Neutrophil (primary cell): ENCODE results near the gene ACOX2.

Source experiments
- H3K27ac ChIP-seq: fragments of 200-600 bp; sonication (generic); 2 replicates; pipeline ENCODE4 v1.5.1; 2016; ENCODE audit warnings: mild to moderate bottlenecking, moderate library complexity
- H3K27me3 ChIP-seq: fragments of 200-600 bp; sonication (generic); 2 replicates; pipeline ENCODE4 v1.6.0; 2016; ENCODE audit warnings: mild to moderate bottlenecking
- H3K36me3 ChIP-seq: fragments of 200-600 bp; sonication (generic); 2 replicates; pipeline ENCODE4 v1.5.1; 2017
- H3K4me1 ChIP-seq, 2 experiments: fragments of 200-600 bp in 1 of 2; sonication (generic) in 1 of 2; 1 replicate in 1 of 2; 2 replicates in 1 of 2; pipeline versions ENCODE4 v1.5.1 to v1.6.1; 2013 to 2016; ENCODE audit warnings: low read depth in 1 of 2, low read length in 1 of 2, mild to moderate bottlenecking in 1 of 2, moderate library complexity in 1 of 2; ENCODE audit not compliant: control insufficient read depth in 1 of 2, insufficient read depth in 1 of 2
- H3K4me3 ChIP-seq, 2 experiments: fragments of 200-600 bp in 1 of 2; sonication (generic) in 1 of 2; 1 replicate in 1 of 2; 2 replicates in 1 of 2; pipeline ENCODE4 v1.5.1; 2013 to 2016; ENCODE audit warnings: low read depth in 1 of 2, low read length in 1 of 2, mild to moderate bottlenecking in 1 of 2, moderate library complexity in 1 of 2
- H3K9me3 ChIP-seq: fragments of 200-600 bp; sonication (generic); 2 replicates; pipeline ENCODE4 v1.5.1; 2016
- TF ChIP-seq, protein P1 (sequence below): fragments of 200-600 bp; sonication (generic); IDR thresholded peaks from 2 replicates; pipeline ENCODE4 v1.5.1; 2016; ENCODE audit warnings: antibody characterized with exemption

The ACOX2 gene

DNA sequence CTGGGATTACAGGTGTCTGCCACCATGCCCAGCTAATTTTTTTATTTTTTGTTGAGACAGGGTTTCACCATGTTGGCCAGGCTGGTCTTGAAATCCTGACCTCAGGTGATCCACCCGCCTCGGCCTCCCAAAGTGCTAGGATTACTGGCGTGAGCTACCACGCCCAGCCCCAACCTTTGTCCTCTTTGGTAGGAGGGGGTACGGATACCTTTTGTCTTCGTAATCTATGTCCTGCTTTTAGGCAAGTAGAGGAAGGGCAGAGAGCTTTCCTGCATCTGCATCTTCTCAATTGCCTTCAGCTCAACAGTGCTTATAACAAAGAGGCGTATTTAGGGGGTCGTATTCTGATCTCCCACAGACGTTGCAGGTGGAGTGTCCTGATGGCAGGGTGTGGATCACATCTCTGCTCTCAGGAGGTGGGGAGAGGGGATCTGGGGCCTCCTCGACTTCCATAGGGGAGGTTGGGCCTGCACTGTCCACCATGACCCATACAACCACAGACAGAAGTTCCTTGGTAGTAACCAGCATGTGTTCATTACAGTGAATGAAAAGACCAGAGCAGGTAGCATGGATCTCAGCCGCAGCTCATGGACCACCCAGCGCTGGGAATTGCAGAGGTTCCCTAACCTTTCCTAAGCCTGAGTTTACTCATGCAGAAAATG, 66.5 kb downstream of the ACOX2 start:
- Histone ChIP-seq H3K36me3 (no peaks in the 10 kb centered on the region), H3K4me1 (peaks cover 0 to 4% of the 10 kb centered on the region in 2 experiments), H3K9me3 (no peaks in the 10 kb centered on the region), H3K4me3 (no peak overlapping the region), H3K27me3 (peaks cover 22% of the 10 kb centered on the region), H3K27ac (no peak overlapping the region)
- TF ChIP-seq, protein P1, sequence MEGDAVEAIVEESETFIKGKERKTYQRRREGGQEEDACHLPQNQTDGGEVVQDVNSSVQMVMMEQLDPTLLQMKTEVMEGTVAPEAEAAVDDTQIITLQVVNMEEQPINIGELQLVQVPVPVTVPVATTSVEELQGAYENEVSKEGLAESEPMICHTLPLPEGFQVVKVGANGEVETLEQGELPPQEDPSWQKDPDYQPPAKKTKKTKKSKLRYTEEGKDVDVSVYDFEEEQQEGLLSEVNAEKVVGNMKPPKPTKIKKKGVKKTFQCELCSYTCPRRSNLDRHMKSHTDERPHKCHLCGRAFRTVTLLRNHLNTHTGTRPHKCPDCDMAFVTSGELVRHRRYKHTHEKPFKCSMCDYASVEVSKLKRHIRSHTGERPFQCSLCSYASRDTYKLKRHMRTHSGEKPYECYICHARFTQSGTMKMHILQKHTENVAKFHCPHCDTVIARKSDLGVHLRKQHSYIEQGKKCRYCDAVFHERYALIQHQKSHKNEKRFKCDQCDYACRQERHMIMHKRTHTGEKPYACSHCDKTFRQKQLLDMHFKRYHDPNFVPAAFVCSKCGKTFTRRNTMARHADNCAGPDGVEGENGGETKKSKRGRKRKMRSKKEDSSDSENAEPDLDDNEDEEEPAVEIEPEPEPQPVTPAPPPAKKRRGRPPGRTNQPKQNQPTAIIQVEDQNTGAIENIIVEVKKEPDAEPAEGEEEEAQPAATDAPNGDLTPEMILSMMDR: no peak

GRCh38 chr3:58469096-58469495, 67.9 kb downstream of the ACOX2 start:
- H3K4me1 ChIP-seq: peaks cover 0 to 4% of the 10 kb centered on the region in 2 experiments

DNA sequence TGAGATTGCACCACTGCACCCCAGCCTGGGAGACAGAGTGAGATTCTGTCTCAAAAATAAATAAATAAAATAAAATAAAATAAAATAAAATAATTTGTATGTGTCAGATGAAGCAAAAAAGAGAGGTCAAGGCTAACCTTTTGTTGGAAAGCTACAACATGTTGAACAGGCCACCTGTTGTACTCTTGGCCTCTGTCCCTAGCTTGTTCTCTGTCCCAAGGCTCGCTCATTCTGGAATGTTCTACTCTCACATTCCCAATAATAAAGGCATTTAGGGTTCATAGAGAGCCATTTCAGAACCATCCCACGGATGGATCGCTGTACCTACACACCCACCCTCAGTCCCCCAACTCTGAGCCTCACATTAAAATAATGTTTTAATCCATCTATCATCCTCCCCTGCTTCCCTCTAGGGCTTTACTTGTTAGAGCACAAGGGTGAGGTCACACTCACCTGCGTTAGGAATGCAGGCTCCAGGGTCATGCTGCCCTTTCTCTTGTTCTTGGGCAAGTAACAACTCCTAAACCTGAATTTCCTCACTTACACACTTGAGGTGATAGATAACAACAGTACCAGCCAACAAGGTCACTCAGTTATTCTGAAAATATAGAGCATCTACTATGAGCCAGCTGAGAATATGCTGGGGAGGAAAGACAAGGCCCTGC, 70.0 kb downstream of the ACOX2 start:
- no peak overlapping the region for H3K27ac ChIP-seq
- peaks cover 30% of the 10 kb centered on the region for H3K27me3 ChIP-seq
- no peak overlapping the region for H3K4me3 ChIP-seq
- peaks cover 0 to 8% of the 10 kb centered on the region in 2 experiments for H3K4me1 ChIP-seq
- H3K36me3 ChIP-seq: no peaks in the 10 kb centered on the region
- TF ChIP-seq, protein P1: no peak
- H3K9me3 ChIP-seq: no peaks in the 10 kb centered on the region

More at GRCh38 chr3:58469096-58469495, 67.9 kb downstream of the ACOX2 start:
- Histone ChIP-seq H3K4me3 (no peak overlapping the region), H3K27ac (no peak overlapping the region), H3K27me3 (peaks cover 25% of the 10 kb centered on the region), H3K9me3 (no peaks in the 10 kb centered on the region), H3K36me3 (no peaks in the 10 kb centered on the region)
- TF ChIP-seq, protein P1: no peak

GRCh38 chr3:58464866-58465265, 72.1 kb downstream of the ACOX2 start:
- Histone ChIP-seq H3K27me3 (peaks cover 20% of the 10 kb centered on the region), H3K27ac (no peak overlapping the region)

GRCh38 chr3:58463942-58464271, 73.1 kb downstream of the ACOX2 start:
- Histone ChIP-seq H3K4me3 (no peak overlapping the region), H3K4me1 (peaks cover 0 to 4% of the 10 kb centered on the region in 2 experiments), H3K27ac (no peak overlapping the region), H3K36me3 (no peaks in the 10 kb centered on the region), H3K9me3 (no peaks in the 10 kb centered on the region), H3K27me3 (peaks cover 20% of the 10 kb centered on the region)
- TF ChIP-seq, protein P1: no peak

More at GRCh38 chr3:58464866-58465265, 72.1 kb downstream of the ACOX2 start:
- Histone ChIP-seq H3K4me1 (peaks cover 0 to 4% of the 10 kb centered on the region in 2 experiments), H3K4me3 (no peak overlapping the region), H3K36me3 (no peaks in the 10 kb centered on the region), H3K9me3 (no peaks in the 10 kb centered on the region)
- TF ChIP-seq, protein P1: no peak
